Aorta (tissue), 5 donors: ENCODE data around the gene VPS37B. TPM values are rescaled to one million over a fixed set of nuclear protein-coding genes. Genes with fewer than 3 reads are reported as not detected.

Experiments
- ATAC-seq: fragments of 200-7000 bp; cut with Tn5 transposase; one replicate; pipeline ENCODE4 v1.9.1; 2022; ENCODE audit warnings: moderate library complexity; ENCODE audit not compliant: low FRiP score
- DNase-seq, 2 donors: peaks; one replicate each; pipeline ENCODE4 v3.0.0-alpha.2; 2020
- H3K27ac ChIP-seq, 2 donors: one replicate each; pipeline ENCODE4 v1.5.1; 2013; ENCODE audit warnings: low read length in 2 of 2, mild to moderate bottlenecking in 2 of 2, moderate library complexity in 2 of 2, control low read depth in 1 of 2, inconsistent platforms in 1 of 2, low read depth in 1 of 2
- H3K27me3 ChIP-seq, 2 donors: one replicate each; pipeline ENCODE4 v1.6.1; 2013; ENCODE audit warnings: control low read depth in 1 of 2, low read length in 1 of 2, mild to moderate bottlenecking in 1 of 2, moderate library complexity in 1 of 2; ENCODE audit not compliant: insufficient read depth in 2 of 2, control insufficient read depth in 1 of 2
- H3K36me3 ChIP-seq, 2 donors: one replicate each; pipeline ENCODE4 v1.6.1; 2013; ENCODE audit warnings: control low read depth in 1 of 2, low read length in 1 of 2, mild to moderate bottlenecking in 1 of 2; ENCODE audit not compliant: insufficient read depth in 2 of 2, control insufficient read depth in 1 of 2
- H3K4me1 ChIP-seq, 2 donors: one replicate each; pipeline ENCODE4 v1.6.1; 2013; ENCODE audit warnings: low read length in 2 of 2, control low read depth in 1 of 2, mild to moderate bottlenecking in 1 of 2, moderate library complexity in 1 of 2; ENCODE audit not compliant: insufficient read depth in 2 of 2, control insufficient read depth in 1 of 2
- H3K4me3 ChIP-seq, 2 donors: one replicate each; pipeline ENCODE4 v1.5.1; 2013; ENCODE audit warnings: low read length in 2 of 2, control low read depth in 1 of 2, mild to moderate bottlenecking in 1 of 2
- H3K9me3 ChIP-seq: one replicate; pipeline ENCODE4 v1.6.1; 2013; ENCODE audit warnings: mild to moderate bottlenecking, low read length; ENCODE audit not compliant: control insufficient read depth
- WGBS, 2 donors: extraction: QIAGEN DNeasy Blood & Tissue Kit; methylation state at CpG; one replicate each; pipeline ENCODE4 v1.1.7; 2013; 5-methylcytosine and 5-hydroxymethylcytosine counted together
- intact Hi-C, 2 donors: fragments of 100-400 bp; cut with DNase I; formaldehyde crosslinking; loops; one replicate each; pipeline versions ENCODE4 v1.14.2 to v1.15.0; 2022
- polyA plus RNA-seq, 2 donors: library from polyadenylated mRNA; stranded (reverse); fragments of 200-250 nt; gene quantifications; one replicate each; pipeline ENCODE4 v1.2.3, GENCODE V29; 2013
- total RNA-seq, 2 donors: library from RNA; stranded (reverse); fragmentation: NEBNext Ultra II Directional; extraction: Animal tissue kit (Norgen Biotek cat#: 25700); gene quantifications; one replicate each; pipeline ENCODE4 v1.2.1, GENCODE V29; 2021
- donor health status: healthy with polysubstance abuse.
- donor health status: Bipolar disorder and iron deficiency.
- donor health status: DM: no; HTN: no; CAD: no.
- donor health status: DM: no; HTN: no; CAD: no.
- donor health status: DM: yes; HTN: yes; CAD: no.

VPS37B gene
- total and polyA plus RNA-seq, 4 donors = 7.4 to 36.4 (median 22.3) TPM

DNA sequence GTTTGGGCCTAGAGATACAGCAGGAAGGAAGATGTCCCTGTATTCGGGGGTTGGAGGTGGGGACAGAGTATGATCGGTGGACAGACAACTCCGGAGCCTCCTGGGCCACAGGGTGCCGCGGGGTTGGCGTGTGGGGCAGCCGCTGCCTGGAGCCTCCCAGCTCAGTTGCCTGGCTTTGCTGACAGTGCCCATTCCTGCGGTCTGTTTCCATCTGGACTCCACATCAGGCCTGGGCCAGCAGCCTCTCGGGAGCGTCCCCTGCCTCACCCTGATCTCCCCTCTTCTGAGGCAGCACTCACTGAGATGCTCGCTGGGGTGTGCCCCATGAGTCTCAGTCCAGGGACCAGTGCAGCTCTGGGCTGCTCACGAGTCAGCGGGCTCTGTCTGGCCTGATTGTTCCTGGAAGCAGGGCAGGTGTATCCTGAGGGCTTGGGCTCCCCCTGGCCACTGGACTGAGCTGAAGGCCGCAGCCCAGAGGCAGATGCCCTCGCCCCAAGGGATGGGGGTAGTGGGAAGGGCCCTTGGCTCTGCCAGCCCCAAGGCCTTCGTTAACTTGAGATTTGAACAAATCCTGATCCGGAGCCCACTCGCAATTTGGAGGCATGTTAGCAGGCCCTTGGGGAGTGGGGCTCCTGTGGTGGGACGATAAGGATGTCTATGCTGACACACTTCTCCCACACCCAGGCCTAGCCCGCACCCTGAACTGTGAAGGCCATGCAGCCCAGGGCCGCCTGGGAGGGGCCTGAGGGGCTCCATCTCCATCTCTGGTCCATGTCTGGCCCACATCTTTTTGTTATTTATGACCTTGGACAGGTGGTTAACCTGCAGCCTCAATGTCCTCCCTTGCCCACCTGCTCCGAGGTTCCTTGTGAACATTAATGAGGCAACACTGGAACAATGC, 53.2 kb downstream of the VPS37B start:
- H3K4me3 ChIP-seq = no peak overlapping the region
- H3K27ac ChIP-seq = no peak overlapping the region
- 86 to 88% methylated on average over 22 of the region's 22 CpGs for WGBS, 2 donors
- no peak for ATAC-seq
- no peaks in the 10 kb centered on the region for H3K36me3 ChIP-seq
- H3K4me1 ChIP-seq = no peaks in the 10 kb centered on the region
- DNase-seq = peak in 1 of 2 donors; percentile 67
- intact Hi-C loops = no loop called here
- no peaks in the 10 kb centered on the region for H3K27me3 ChIP-seq
- H3K9me3 ChIP-seq = no peaks in the 10 kb centered on the region

DNA sequence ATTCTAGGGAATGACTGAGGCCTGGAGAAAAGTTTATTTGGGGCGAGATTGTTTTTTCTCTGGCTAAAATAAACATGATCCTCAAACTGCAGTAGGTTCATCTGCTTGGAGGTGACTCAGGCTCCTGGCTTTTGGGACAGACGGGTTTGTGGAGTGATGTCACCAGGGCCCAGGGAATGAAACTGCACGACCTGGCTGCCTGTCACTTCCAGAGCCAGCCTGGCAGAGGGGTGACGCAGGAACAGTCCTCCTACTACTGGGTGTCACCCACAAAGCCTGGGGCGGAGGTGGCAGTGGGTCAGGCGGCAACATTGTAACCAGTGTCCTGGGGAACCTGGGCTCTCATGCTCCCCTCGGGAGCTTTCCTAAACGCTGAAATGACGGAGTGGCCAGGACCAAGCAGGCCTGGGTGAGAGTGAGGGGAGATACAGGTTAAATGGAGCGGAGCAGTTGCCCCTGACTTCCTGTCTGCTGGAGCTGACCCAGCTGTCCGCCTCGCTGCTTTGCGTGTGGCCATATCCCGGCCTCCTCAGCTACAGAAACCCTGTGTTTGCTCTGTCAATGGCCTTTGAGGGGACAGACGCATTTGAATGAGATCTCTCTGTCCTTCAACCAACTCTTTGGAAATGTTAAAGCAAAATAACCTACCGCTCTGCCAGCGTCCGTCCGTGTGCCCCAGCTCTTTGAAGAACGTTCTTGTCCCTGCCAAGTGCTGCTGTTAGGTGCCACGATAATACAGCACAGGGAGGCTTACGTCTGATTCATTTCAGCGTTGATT, 54.2 kb downstream of the VPS37B start:
- Histone ChIP-seq H3K27ac (no peak overlapping the region), H3K27me3 (no peaks in the 10 kb centered on the region), H3K9me3 (no peaks in the 10 kb centered on the region), H3K36me3 (no peaks in the 10 kb centered on the region), H3K4me3 (no peak overlapping the region), H3K4me1 (no peaks in the 10 kb centered on the region)
- no peak for ATAC-seq
- DNase-seq = peak in 1 of 2 donors; percentile 71
- 58 to 62% methylated on average over 23 of the region's 23 CpGs for WGBS, 2 donors
- intact Hi-C loops = no loop called here

DNA sequence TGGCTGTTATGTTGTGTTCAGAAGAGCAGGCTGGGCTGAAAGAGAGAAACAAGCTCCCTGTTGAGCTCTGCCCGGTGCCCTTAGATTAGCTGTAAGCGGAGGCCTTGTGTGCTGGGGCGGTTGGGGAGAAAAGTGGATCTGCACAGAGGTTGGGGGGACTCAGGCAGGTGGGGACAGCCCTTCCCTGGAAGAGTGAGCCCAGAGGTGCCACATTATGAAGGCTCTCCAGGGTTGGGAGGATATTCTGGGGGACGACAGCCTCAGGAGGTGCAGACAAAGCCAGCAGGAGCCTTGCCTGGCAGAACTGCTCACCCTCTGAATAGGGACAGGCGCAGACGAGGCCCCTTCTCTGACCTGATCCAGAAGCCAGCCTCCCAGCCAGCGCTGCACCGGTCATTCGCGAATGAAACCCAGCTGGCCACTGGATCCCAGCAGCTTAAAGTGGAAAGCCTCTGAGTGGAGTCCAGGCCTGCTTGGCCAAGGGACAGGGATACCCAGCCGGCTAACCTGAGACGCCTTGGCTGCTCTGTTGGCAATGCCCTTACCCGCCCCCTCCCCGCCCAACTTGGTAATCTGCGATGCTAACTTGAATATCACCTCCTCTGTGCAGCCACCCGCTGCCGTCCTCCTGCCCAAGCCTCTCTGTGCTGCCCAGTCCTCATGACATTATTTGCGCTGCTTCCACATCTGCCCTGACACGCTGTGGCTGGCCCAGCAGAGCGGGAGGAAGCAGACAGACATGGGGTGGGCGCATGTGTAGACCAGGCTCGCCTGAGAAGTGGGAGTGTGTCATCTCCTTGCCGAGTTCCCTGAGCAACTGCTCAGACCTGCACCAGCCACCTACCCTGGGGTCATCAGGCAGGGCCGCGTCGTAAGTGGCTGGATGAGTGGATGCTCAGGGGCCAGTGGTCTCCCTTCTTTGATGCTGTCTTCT, 55.1 kb downstream of the VPS37B start:
- no peaks in the 10 kb centered on the region for H3K36me3 ChIP-seq
- intact Hi-C loops = no loop called here
- WGBS, 2 donors = 91 to 94% methylated on average over 26 of the region's 26 CpGs
- ATAC-seq (no peak), DNase-seq (peak; percentile 27 to 66)
- H3K4me1 ChIP-seq = no peaks in the 10 kb centered on the region
- H3K9me3 ChIP-seq = no peaks in the 10 kb centered on the region
- H3K27me3 ChIP-seq = no peaks in the 10 kb centered on the region
- no peak overlapping the region for H3K27ac ChIP-seq
- H3K4me3 ChIP-seq = no peak overlapping the region

DNA sequence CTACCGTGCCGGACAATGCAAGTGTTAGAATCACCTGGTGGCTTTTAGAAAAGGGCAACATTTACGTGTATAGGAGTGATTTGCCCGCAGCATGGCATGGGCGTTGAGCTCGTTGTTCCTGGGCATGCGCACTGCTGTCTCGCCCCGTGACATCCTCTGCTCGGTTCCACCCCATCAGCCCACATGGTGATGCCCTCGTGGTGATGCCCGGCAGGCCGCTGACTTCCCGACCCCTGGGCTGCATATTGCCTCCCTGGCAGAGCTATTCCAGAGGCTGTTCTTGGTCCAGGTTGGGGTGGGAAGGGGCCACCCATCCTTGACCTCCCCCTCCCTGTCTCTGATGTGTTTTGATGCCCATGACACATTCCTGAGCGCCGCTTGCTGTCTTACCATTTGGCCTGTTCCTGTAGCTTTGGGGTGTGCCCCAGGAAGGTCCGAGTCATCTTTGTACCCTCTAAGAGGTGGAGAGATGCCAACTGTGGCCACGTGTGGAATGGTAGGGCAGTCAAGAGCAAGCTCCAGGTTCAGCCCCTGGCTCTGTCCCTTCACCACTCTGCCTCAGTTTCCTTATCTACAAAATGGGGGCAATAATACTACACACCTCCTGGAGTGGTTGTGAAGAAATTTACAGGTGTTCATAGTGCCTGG, 55.9 kb downstream of the VPS37B start:
- Histone ChIP-seq H3K27me3 (no peaks in the 10 kb centered on the region), H3K9me3 (no peaks in the 10 kb centered on the region), H3K27ac (no peak overlapping the region), H3K36me3 (no peaks in the 10 kb centered on the region), H3K4me3 (no peak overlapping the region), H3K4me1 (no peaks in the 10 kb centered on the region)
- no peak for ATAC-seq
- WGBS, 2 donors = 90 to 91% methylated on average over 18 of the region's 18 CpGs
- peak; percentile 26 to 68 for DNase-seq
- intact Hi-C loops = no loop called here

DNA sequence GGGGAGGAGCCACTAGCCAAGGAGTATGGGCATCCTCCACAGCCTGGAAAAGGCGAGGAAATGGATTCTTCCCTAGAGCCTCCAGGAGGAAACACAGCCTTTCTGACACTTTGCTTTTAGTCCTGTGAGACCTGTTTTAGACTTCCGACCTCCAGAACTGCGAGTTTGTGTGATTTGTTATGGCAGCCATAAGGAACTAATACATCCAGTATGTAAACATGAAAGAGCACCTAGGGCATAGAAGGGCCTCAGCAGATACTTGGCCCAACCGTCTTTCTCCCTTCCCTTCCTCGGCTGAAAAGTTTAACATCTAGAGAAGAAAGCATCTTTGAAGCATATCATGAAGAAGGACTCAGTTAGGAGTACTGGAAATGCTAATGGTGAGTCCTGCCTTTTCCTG, 57.1 kb downstream of the VPS37B start:
- intact Hi-C loops = no loop called here
- no peak overlapping the region for H3K4me3 ChIP-seq
- DNase-seq (no peak), ATAC-seq (no peak)
- WGBS, 2 donors = 96 to 97% methylated on average over 5 of the region's 5 CpGs
- H3K9me3 ChIP-seq = no peaks in the 10 kb centered on the region
- H3K27me3 ChIP-seq = no peaks in the 10 kb centered on the region
- H3K4me1 ChIP-seq = no peaks in the 10 kb centered on the region
- H3K27ac ChIP-seq = no peak overlapping the region
- no peaks in the 10 kb centered on the region for H3K36me3 ChIP-seq

DNA sequence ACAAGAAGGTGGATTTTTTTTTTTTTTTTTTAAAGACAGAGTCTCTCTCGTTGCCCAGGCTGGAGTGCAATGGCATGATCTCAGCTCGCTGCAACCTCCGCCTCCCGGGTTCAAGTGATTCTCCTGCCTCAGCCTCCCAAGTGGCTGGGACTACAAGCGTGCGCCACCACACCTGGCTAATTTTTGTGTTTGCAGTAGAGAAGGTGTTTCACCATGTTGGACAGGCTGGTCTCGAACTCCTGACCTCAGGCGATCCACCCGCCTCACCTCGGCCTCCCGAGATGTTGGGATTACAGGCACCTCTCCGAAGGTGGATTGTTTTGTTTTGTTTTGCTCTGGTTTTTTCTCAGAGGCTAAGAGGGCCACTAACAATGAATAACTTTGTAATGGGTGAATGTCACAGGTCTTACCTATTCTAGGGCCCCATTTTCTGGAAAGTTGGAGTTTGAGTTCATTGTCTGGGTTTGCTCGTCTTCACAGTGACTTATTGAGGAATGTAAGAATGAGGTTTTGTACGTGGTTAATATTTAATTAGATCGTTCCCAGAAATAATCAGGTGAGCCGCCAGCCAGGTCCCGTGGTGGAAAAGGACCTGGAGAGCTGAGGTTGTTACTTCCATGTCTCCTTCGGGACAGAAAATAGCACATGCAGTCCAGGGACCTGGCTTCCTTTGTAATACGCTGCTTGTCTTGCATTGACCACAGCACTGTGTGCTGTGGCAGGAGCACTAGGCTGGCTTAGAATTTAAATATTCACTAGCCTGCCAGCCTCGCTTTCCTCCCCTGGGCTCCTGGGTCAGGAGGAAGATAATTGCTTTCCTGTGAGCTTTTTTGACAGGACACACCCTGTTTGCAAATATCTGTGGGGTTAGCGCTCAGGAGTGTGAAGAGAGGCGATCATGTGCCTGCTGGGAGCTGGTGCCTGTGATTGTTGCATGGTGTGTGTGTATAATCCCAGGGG, 58.3 kb downstream of the VPS37B start:
- intact Hi-C loops = no loop called here

DNA sequence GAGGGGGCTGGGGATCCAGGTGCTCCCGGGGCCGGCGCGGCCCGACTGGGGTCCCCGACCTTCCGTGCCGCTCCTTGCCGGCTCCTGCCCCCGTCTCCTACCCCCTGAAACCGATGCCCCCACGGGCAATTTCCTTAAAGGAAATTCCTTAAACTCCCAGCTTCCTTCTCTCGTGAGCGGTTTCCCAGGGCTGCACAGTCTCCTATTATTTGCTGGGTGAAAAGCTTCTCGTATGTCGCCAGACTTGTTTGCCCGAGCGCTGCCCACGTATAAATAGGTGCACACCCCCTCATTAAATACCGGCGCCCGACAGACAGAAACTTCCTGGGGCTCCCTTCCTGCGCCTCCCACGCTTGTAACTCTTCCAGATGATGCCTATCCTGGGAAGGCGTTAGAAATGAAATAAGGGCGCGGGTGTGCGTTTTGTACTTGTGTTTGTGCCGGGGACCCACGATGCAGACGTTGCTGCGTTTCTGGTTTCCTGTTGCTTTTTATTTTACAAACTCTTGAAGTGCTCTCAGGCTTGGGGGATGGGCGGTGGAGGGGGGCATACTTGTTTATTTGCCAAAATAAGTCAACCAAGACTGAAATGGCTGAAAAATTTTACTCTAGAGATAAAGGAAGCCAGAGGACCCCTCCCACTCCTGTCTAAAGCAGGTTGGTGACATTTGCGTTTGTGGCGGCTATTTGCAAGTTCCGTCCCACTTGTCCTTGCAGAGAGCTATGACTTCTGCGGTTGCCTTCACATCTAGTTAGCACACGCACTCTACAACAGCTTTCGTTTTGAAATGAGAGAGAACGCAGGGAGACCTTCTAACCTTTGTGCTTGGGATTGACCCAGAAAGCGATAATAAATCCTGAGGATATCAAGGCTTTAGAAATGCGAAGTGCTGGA, 59.6 kb downstream of the VPS37B start:
- WGBS, 2 donors = 1% methylated on average over 33 to 42 of the region's 42 CpGs
- Histone ChIP-seq H3K36me3 (no peaks in the 10 kb centered on the region), H3K4me3 (peak overlapping the region; percentile 88 to 99), H3K27me3 (no peaks in the 10 kb centered on the region), H3K4me1 (no peaks in the 10 kb centered on the region), H3K9me3 (no peaks in the 10 kb centered on the region), H3K27ac (peak overlapping the region in 1 of 2 donors; percentile 60)
- ATAC-seq = no peak
- intact Hi-C loops = no loop called here
- peak in 1 of 2 donors; percentile 70 for DNase-seq

More for the DNA sequence above, 58.3 kb downstream of the VPS37B start:
- Histone ChIP-seq H3K4me1 (no peaks in the 10 kb centered on the region), H3K27ac (no peak overlapping the region), H3K4me3 (no peak overlapping the region), H3K27me3 (no peaks in the 10 kb centered on the region), H3K36me3 (no peaks in the 10 kb centered on the region), H3K9me3 (no peaks in the 10 kb centered on the region)
- 93 to 94% methylated on average over 22 of the region's 22 CpGs for WGBS, 2 donors
- ATAC-seq = no peak
- peak in 1 of 2 donors; percentile 57 for DNase-seq
